ENCODE measurements around the gene HSPD1. TPM values are rescaled to one million over a fixed set of nuclear protein-coding genes. Genes with fewer than 3 reads are reported as not detected.

HSPD1 gene
- total and polyA plus RNA-seq, 10 of the 15 experiments (the other 5 are each of a cell fraction or from before 2014, with no cell fraction given), result 345 to 1,169 (median 695) TPM

DNA sequence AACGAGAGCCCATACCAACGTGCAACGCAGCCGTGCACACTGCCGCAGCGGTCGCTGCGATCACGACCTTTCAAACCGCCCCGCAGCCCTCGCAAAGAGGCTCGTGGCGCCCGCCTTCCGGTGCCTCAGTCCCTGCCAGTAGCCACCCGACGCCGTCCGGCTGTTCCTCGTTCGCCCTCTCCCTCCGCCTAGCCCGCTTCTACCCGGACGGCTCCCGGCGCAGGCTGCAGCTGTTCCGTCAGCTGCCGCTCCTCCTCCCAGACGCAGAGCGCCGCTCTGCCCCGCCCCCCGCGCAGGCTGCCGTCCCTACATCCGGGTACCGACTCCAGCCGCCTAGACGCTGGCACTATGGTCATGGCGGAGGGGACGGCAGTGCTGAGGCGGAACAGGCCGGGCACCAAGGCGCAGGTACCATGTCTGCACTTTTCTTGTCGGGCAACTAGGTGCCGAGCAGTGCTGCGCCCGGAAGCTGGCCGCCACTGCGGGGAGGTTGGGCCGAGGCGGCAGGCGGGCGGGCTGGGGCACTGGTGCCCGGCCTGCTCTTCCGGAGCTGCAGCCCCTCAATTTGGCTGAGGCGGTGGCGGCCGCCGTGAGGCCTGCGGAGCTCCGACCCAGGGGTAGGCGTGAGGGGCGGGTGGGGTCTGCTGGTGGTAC, 16.2 kb upstream of the HSPD1 start, which contains the start of gene MOB4 (continued):
- TF ChIP-seq, protein P1, sequence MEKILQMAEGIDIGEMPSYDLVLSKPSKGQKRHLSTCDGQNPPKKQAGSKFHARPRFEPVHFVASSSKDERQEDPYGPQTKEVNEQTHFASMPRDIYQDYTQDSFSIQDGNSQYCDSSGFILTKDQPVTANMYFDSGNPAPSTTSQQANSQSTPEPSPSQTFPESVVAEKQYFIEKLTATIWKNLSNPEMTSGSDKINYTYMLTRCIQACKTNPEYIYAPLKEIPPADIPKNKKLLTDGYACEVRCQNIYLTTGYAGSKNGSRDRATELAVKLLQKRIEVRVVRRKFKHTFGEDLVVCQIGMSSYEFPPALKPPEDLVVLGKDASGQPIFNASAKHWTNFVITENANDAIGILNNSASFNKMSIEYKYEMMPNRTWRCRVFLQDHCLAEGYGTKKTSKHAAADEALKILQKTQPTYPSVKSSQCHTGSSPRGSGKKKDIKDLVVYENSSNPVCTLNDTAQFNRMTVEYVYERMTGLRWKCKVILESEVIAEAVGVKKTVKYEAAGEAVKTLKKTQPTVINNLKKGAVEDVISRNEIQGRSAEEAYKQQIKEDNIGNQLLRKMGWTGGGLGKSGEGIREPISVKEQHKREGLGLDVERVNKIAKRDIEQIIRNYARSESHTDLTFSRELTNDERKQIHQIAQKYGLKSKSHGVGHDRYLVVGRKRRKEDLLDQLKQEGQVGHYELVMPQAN (conservative IDR thresholded peaks at IDR 0.05), result peak; percentile 84; the same call in 1 of the 2 replicates
- no peak for TF ChIP-seq SUZ12 (IDR thresholded peaks at IDR 0.05; ENCODE audit: unreplicated experiment)
- TF ChIP-seq CEBPZ (IDR thresholded peaks at IDR 0.05; ENCODE audit: low read depth, low read length), result no peak
- TF ChIP-seq ZNF622 (IDR thresholded peaks at IDR 0.05), result no peak
- peak; percentile 96 for TF ChIP-seq TCF3 (IDR thresholded peaks at IDR 0.05; ENCODE audit: borderline replicate concordance, insufficient read depth, low read depth, low read length)
- TF ChIP-seq ESRRA (IDR thresholded peaks at IDR 0.05; ENCODE audit: low read length), result peak; percentile 85; the same call in 1 of the 2 replicates
- TF ChIP-seq PML (IDR thresholded peaks at IDR 0.05; ENCODE audit: low read length), result peak; percentile 95
- peak; percentile 49; the same call in 1 of the 2 replicates for TF ChIP-seq NR2C1 (IDR thresholded peaks at IDR 0.05)
- peak; percentile 95 for TF ChIP-seq YY1 (IDR thresholded peaks at IDR 0.05; ENCODE audit: low read depth, low read length)
- TF ChIP-seq, protein P2, sequence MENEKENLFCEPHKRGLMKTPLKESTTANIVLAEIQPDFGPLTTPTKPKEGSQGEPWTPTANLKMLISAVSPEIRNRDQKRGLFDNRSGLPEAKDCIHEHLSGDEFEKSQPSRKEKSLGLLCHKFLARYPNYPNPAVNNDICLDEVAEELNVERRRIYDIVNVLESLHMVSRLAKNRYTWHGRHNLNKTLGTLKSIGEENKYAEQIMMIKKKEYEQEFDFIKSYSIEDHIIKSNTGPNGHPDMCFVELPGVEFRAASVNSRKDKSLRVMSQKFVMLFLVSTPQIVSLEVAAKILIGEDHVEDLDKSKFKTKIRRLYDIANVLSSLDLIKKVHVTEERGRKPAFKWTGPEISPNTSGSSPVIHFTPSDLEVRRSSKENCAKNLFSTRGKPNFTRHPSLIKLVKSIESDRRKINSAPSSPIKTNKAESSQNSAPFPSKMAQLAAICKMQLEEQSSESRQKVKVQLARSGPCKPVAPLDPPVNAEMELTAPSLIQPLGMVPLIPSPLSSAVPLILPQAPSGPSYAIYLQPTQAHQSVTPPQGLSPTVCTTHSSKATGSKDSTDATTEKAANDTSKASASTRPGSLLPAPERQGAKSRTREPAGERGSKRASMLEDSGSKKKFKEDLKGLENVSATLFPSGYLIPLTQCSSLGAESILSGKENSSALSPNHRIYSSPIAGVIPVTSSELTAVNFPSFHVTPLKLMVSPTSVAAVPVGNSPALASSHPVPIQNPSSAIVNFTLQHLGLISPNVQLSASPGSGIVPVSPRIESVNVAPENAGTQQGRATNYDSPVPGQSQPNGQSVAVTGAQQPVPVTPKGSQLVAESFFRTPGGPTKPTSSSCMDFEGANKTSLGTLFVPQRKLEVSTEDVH (IDR thresholded peaks at IDR 0.05; ENCODE audit: low read depth, partially characterized antibody), result no peak
- TF ChIP-seq CREM (IDR thresholded peaks at IDR 0.05; ENCODE audit: low read depth), result peak; percentile 80
- TF ChIP-seq CBFB (IDR thresholded peaks at IDR 0.05; ENCODE audit: low read depth), result 0 out of 2 replicates have a peak, but pooled peaks have one; percentile 29
- TF ChIP-seq HCFC1 (IDR thresholded peaks at IDR 0.05; ENCODE audit: low read length), result peak; percentile 67
- no peak for TF ChIP-seq CHD4 (IDR thresholded peaks at IDR 0.05)
- peak; percentile 45; the same call in 1 of the 2 replicates for TF ChIP-seq KAT2A (conservative IDR thresholded peaks at IDR 0.05; ENCODE audit: control insufficient read depth, low read depth, low read length)
- TF ChIP-seq ZBTB33 (IDR thresholded peaks at IDR 0.05), result no peak
- TF ChIP-seq BACH1 (IDR thresholded peaks at IDR 0.05; ENCODE audit: borderline replicate concordance), result peak; percentile 93
- no peak for TF ChIP-seq RAD21 (IDR thresholded peaks at IDR 0.05; ENCODE audit: insufficient read depth, low read depth, low read length)
- peak; percentile 98 for TF ChIP-seq LARP7 (IDR thresholded peaks at IDR 0.05)
- TF ChIP-seq SIX5 (IDR thresholded peaks at IDR 0.05; ENCODE audit: low read depth, low read length, severe bottlenecking), result peak; percentile 18
- no peak for TF ChIP-seq ZZZ3 (IDR thresholded peaks at IDR 0.05; ENCODE audit: control insufficient read depth, insufficient read length, low read depth)
- TF ChIP-seq JUND (IDR thresholded peaks at IDR 0.05; ENCODE audit: low read depth, low read length), result peak; percentile 95
